ENCODE results near the gene ZNF76.

Gene ZNF76

GRCh38 chr6:35259194-35259947, at the start of gene ZNF76:
TSS of gene ZNF76 (plus strand) at chr6:35259735. CDS start at chr6:35281152, 21,417 bp downstream.
- peak; percentile 78 for FAIRE-seq

- no peak for FAIRE-seq
These were observed 46.2 kb upstream of the ZNF76 start for GRCh38 chr6:35213298-35213791.

DNA sequence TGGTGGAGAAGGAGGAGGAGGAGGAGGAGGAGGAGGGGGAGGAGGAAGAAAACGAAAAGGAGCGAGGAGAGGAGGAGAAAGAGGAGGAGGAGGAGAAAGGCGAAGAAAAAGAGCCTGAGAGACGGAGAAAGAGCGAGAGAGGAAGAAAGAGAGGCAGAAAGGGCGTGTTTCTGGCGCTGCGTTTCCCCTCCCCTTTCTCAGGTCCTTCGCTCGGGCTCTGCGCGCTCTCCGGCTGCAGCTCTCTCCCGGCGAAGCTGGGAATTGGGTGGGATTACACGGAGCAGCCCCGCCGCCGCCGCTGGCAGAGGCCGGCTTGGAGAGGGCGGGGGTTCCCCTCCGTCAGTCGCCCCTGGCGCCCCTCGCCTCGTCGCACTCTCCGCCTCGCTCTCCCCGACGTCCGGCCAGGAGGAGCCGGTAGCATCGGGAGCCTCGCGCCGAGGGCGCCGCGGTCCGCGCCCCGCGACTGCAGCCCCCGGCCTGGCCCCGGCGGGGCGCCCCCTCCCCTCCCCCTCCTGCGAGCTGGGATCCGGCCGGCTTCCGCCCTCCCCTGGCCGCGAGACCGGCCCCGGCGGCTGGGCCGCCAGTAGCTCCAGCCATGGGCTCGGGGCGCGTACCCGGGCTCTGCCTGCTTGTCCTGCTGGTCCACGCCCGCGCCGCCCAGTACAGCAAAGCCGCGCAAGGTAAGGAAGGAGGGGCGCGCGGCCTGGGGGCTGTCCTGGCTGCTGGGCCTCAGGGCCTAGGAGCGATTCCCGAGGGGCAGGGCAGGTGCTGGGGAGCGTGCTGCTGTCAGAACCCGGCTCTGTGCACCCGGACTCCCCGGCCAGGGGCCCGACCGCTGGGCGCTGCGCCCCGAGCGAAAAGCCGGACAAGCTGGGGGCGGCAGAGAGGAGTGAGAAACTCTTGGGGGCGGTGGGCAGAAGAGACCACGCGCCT, 45.4 kb upstream of the ZNF76 start, which contains the start of gene SCUBE3:
TSS of gene SCUBE3 (plus strand) at position 133 of the 933 bp plus-strand sequence. CDS start at position 596, 463 bp downstream.
- FAIRE-seq = no peak

- no peak for FAIRE-seq
These were observed 44.5 kb upstream of the ZNF76 start for GRCh38 chr6:35214869-35215664.

DNA sequence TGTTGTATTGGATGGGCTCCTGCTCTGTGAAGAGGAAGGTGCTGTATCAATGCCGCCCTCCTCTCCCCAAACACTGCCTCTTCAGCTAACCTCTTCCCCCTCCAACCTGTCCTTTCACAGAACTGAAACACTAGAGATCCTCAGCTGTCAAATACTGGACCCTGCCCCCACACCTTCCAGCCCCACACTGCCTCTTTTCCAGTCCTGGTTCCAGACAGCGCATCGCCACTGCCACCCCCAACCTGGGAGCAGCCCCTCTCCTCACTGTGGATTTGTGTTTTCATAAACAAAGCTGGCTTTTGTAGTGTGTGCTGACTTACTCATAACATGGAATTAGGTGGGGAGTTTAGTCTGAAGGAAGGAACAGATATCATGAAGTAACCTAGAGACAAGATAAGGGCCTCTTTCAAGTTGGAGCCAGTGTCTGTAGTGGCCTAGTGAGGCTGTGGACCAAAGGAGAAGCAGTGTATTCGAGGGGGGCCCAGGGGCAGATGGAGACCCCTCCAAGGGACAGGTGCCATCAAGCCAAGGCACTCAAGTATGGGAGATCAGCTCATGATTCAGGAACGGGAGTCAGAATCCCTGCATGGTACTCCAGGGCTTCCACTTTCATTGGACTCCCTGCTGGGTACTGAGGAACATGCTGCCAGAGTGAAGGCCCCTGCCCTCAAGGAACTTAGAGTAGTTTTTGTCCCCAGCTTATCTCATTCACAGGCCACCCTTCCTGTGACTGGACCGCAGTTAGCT, 43.7 kb upstream of the ZNF76 start:
- no peak for FAIRE-seq

- no peak for FAIRE-seq
These were observed 43.2 kb upstream of the ZNF76 start for GRCh38 chr6:35216412-35216732.

GRCh38 chr6:35216851-35217811, 42.4 kb upstream of the ZNF76 start:
- FAIRE-seq = no peak

DNA sequence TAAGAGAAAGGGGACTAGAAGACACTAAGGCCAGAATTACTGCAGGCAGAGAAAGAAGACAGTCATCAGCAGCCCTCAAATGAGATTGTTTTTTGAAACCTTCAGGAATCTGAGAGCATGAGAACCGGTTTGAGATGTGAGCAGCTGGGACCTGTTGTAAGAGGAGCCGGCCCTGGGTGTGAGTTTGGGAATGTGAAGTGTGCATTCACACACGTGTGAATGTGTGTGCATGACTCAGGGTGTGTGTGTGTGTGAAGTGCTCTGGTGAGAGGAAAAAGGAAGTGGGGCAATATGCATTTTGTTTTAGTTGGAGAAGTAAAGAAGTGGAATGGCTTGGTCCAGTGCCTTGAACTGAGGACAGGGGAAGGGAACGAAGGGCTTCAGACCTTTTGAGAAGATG, 41.5 kb upstream of the ZNF76 start:
- no peak for FAIRE-seq

GRCh38 chr6:35218456-35218855, 41.1 kb upstream of the ZNF76 start:
- no peak for FAIRE-seq

GRCh38 chr6:35219683-35220326, 39.7 kb upstream of the ZNF76 start:
- no peak for FAIRE-seq

GRCh38 chr6:35220711-35221110, 38.8 kb upstream of the ZNF76 start:
- FAIRE-seq = no peak

DNA sequence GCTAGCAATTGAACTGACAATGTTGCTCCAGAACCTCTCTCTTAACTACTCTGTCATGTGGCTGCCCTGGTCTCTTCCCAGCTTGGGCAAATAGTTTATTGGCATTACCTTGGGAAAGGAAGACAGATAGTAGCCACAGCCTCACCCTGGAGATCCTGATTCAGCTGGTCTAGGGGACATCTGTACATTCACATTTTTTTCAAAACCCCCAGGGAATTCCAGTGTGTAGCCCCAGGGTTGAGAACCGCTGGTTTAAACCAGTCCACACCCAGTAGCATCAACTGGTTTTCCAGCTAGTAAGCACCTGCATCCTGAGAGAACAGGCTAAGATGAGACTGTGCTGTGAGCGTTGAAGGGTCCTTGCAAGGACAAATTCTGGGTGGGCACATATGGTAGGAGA, 36.1 kb upstream of the ZNF76 start:
- FAIRE-seq = no peak

DNA sequence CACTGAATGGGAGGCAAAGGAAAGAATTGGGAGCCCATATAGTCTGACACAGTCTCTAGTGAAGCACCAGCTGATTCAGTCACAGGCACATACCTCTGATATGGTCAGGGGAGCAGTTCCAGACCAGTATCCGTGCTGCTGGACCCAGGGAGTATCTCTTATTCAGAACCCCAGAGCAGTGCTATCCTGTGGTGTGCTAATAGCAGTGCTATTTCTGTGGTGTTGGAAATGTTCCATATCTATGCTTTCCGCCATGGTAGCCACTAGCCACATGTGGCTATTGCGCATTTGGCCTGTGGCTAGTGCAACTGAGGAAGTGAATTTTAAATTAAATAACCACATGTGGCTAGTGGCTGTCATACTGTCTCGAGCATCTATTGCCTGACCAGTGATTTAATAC, 34.8 kb upstream of the ZNF76 start:
- FAIRE-seq = no peak

DNA sequence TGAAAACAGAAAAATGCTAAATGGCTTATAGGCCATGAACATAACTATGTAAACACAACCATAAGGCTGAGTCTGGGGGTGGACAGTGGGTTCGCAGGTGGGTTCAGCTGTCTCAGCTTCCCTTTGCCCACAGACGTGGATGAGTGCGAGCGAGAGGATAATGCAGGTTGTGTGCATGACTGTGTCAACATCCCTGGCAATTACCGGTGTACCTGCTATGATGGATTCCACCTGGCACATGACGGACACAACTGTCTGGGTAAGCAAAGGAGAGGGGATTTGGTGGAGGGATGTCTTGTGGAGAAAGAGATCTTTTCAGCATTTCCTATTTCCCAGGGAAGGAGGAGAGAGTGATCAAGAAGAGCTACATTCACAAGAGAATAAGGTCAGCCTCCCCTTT, 31.1 kb upstream of the ZNF76 start:
- FAIRE-seq = no peak

- no peak for FAIRE-seq
These were observed 30.2 kb upstream of the ZNF76 start for GRCh38 chr6:35229304-35229703.

DNA sequence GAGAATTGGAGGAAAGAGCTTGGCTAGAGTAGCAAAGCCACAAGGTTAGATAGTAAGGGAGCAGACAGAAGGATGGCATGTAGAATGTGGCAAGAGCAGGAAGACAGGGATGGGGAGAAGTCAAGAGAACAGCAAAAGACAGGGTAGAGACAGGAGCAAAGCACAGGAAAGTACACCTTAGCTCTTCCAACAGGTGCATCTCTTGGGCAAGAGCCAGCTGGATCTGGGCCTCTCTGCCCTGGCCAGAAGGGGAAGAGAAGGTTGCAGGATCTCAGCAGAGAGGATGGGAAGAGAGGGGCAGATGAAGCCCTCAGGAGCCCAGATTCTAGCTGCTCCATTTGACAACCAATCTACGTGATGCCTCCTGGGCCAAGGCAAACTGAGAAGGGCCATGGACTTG, 29.0 kb upstream of the ZNF76 start:
- no peak for FAIRE-seq

DNA sequence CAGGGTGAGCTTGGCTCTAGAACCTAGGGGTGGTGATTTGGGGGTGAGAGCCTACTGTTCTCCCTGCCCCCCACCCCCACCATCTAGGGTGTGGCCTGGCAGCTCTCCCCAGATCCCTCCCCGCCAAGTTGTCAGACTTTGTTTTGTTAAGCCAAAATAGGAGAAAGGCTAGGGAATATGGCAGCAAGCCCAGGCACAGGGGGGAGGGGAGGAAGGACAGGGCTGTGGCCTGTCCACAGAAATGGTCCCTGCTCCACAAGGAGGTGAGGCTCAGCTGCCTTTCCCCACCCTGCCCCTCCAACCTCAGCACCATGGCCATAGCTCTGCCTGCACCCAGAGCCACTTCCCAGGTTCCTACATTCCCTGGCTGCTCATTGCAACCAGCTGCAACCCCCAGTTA, 28.6 kb upstream of the ZNF76 start:
- FAIRE-seq = no peak

- FAIRE-seq = no peak
These were observed 28.0 kb upstream of the ZNF76 start for GRCh38 chr6:35231563-35231962.

GRCh38 chr6:35234901-35235300, 24.6 kb upstream of the ZNF76 start:
- no peak for FAIRE-seq

- no peak for FAIRE-seq
These were observed 23.3 kb upstream of the ZNF76 start for GRCh38 chr6:35236223-35236622.

DNA sequence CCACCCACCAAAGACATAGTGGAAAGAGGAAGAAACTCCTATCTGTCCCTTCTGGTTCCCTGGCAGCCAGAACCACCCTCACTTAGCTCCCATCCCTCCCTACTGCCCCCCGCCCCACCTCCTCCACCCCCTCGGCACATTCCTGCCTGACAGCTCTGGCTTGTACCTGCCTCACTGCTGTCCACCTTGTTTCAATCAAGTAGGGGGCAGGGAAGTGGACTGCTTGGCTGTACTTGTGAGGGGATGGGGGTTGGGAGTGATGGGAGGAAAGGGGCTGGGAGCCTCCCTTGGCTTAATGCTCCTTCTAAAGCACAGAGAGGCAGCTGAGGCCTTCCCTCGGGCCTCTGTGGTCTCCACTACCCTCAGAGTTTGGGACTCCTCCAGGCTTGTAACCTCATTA, 22.1 kb upstream of the ZNF76 start:
- FAIRE-seq = no peak

All from A204.1 (cell line).